Fibroblast of the aortic adventitia (primary cell): Measurements from ENCODE around the gene ARV1. TPM values are rescaled to one million over a fixed set of nuclear protein-coding genes. Genes with fewer than 3 reads are reported as not detected.

ENCODE experiments used
- DNase-seq: peaks from one replicate; pipeline ENCODE4 v3.0.0-alpha.2; 2010; ENCODE audit warnings: low read depth
- H3K4me3 ChIP-seq: 2 replicates; pipeline ENCODE4 v1.5.1; 2011; ENCODE audit warnings: low read depth, mild to moderate bottlenecking, control low read depth, low read length, moderate library complexity
- total RNA-seq: library from RNA; depleted of rRNA; stranded (reverse); fragments of >200 nt; gene quantifications from 2 replicates; pipeline ENCODE4 v1.2.3, GENCODE V29; 2012; ENCODE audit warnings: low replicate concordance
- TF ChIP-seq, protein P1 (sequence below): IDR thresholded peaks from 2 replicates; pipeline ENCODE4 v1.5.1; 2011; ENCODE audit warnings: mild to moderate bottlenecking, low read length, control low read depth, inconsistent platforms; ENCODE audit not compliant: insufficient read depth

Gene ARV1
- total RNA-seq, 1 donor: 19.1 TPM

DNA sequence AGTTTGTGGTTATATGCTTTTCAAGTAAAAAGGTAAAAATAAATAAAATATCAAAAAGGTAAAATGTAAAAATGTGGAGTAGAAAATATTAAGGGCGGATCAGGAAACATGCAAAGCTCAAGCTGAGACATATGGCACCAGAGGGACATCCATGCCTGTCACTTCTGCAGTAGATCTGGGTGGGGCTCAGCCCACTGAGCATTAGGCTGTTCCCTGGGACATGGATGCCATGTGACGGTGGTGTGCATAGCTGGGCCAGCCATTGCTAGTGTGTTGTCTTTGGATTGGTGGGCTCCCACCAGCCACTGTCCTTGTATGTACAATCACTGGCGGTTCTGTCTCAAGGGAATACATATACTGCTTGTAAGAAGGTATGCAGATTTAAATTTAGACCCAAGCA, 3.3 kb upstream of the ARV1 start:
- no peak overlapping the region for H3K4me3 ChIP-seq
- TF ChIP-seq, protein P1, sequence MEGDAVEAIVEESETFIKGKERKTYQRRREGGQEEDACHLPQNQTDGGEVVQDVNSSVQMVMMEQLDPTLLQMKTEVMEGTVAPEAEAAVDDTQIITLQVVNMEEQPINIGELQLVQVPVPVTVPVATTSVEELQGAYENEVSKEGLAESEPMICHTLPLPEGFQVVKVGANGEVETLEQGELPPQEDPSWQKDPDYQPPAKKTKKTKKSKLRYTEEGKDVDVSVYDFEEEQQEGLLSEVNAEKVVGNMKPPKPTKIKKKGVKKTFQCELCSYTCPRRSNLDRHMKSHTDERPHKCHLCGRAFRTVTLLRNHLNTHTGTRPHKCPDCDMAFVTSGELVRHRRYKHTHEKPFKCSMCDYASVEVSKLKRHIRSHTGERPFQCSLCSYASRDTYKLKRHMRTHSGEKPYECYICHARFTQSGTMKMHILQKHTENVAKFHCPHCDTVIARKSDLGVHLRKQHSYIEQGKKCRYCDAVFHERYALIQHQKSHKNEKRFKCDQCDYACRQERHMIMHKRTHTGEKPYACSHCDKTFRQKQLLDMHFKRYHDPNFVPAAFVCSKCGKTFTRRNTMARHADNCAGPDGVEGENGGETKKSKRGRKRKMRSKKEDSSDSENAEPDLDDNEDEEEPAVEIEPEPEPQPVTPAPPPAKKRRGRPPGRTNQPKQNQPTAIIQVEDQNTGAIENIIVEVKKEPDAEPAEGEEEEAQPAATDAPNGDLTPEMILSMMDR: no peak
- DNase-seq: no peak

DNA sequence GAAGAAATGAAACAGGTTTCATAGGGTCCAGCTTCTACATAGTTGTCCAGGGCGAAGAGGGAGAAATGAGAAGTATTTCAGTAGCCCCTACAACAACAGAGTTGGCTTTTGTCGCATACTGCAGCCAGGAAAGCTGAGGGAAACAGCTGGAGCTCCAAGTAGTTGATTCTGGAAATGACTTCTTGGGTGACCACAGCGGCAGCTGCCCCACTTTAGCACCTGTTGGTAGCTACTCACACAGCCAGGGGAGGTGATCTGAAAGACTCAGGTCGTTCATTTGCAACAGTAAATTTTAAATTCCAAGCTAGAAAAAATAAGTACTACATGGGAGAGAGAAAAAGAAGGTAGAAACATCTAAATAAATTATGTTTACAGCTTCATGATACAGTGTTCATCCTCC, 2.5 kb upstream of the ARV1 start:
- no peak overlapping the region for H3K4me3 ChIP-seq
- DNase-seq: no peak
- TF ChIP-seq, protein P1: no peak

DNA sequence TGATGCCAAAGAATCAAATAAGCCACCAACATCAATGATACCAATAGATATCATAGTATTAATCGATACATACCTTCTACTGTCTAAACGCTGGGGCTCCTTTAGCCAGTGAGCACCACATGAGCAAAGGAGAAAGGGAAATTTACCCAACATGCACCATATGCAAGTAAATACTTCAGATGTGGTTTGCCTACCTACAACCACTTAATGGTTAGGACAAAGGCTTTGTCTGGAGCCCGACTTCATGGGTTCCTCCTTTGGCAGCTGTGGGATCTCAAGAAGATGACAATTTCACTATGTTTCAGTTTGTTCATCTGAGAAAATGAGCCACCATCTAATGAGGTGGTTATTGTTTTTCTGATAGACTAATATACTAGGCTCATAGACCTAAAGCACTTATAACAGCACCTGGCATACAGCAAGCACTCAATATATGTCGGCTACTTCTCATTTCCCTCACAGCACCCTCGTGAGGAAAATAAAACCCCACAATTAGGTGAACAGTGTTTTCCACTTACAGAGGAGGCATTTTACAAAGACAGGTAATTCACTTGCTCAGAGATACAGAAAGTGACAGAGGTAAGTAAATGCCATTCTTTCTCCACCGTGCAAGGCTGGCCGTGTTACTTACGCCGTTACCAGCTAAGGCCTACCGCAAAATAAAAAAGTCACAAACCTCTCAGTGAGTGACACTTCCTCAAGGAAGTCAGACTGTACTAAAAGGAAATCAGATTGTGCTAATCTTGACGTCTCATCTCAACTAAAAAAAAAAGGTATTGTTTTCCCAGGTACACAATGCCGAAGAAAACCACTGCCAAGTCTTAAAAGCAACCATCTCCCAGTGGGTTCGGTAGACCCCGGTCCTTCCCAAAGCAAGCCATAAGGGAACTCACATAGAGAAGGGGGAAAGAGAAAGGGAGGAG, 1.8 kb upstream of the ARV1 start:
- TF ChIP-seq, protein P1: no peak
- H3K4me3 ChIP-seq: peak overlapping the region; percentile 94
- no peak for DNase-seq

DNA sequence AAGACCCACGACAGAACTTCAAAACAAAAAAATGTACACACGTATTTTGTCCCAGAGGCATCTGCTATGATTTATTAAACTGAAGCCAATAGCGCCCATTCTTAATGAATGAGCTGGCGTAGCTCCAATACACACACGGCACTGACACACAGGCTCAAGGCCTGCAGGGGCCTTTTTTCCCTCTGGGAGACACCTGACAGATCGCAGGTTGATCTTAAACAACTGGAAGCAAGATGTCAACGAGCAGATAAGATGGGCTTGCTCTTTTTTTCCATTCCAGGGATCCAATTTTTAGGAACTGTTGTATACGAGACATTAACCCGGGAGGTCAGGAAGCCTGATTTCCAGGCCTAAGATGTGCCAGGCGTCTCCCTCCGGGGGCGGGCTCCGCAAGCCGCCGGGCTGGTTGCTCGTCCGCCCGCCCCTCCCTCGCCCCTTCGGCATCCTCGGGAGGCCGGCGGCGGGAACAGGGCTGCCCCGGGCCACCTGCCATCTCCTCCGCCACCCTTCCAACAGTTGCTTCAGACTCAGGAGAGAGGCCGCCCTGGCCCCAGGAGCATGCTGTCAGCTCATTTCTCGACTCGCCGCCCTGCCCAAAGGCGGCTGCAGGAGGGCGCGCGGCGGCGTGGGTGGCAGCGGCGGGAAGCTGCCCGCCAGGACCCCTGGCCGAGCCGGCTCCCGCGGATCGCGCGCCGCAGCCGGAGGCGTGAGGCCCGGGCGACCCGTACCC, 968 bp upstream of the ARV1 start:
- TF ChIP-seq, protein P1: no peak
- peak; percentile 16 for DNase-seq
- H3K4me3 ChIP-seq: peak overlapping the region; percentile 94

DNA sequence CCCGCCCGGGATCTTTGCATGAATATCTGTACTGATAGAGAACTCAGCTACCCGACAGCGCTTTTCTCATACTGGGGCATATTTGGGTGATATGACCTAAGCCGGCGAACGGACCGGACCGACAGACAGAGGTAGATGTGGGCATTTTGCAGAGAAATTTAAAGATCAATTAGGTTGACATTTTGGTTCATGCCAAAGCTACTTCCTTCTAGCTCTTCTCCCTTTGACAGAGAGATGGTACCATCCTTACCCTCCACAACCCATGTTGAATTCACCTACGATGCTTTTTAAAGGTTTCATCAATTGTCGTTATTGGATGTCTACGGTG, 459 bp downstream of the ARV1 start:
- no peak for DNase-seq
- TF ChIP-seq, protein P1: no peak
- H3K4me3 ChIP-seq: peak overlapping the region; percentile 94

DNA sequence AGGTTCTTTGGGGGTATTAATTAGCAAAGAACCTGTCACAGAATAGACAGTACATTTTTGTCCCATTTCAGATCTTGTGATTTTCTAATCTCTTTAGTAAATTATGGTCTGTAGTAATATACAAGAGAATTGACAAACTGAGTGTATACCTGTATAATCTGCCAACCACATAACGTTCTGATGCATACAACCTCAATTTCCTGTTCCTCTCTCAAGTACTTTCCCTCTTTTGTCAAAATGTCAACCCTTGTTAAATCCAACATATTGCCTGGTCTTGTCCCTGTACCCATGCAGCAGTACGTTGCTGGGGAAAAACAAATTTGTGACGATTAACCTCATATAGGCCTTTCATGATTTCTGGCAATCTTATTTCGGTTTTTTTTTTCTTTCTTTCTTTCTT, 1.1 kb downstream of the ARV1 start:
- H3K4me3 ChIP-seq: peak overlapping the region; percentile 94
- TF ChIP-seq, protein P1: no peak
- no peak for DNase-seq
